Kidney epithelial cell (primary cell): ENCODE results near the gene C9orf72. TPM values are rescaled to one million over a fixed set of nuclear protein-coding genes. Genes with fewer than 3 reads are reported as not detected.

ENCODE experiments used
- DNase-seq: peaks from one replicate; pipeline ENCODE4 v3.0.0-alpha.2; 2010; ENCODE audit warnings: low read depth
- H3K27me3 ChIP-seq: 2 replicates; pipeline ENCODE4 v1.6.0; 2011; ENCODE audit warnings: low read length; ENCODE audit not compliant: control insufficient read depth, insufficient read depth
- H3K36me3 ChIP-seq: 2 replicates; pipeline ENCODE4 v1.5.1; 2011; ENCODE audit warnings: low read length; ENCODE audit not compliant: control insufficient read depth, insufficient read depth
- H3K4me3 ChIP-seq: 2 replicates; pipeline ENCODE4 v1.5.1; 2011; ENCODE audit warnings: low read depth, mild to moderate bottlenecking, control low read depth, low read length
- CTCF ChIP-seq: IDR thresholded peaks from 2 replicates; pipeline ENCODE4 v1.5.1; 2011; ENCODE audit warnings: mild to moderate bottlenecking, moderate library complexity, low read length, control low read depth, inconsistent platforms; ENCODE audit not compliant: insufficient read depth, poor library complexity, severe bottlenecking
- total RNA-seq: library from RNA; depleted of rRNA; stranded (reverse); fragments of >200 nt; gene quantifications from 2 replicates; pipeline ENCODE4 v1.2.3, GENCODE V29; 2015

The C9orf72 gene
- total RNA-seq, 1 donor from 2014 or later, result 10.2 TPM

- TF ChIP-seq CTCF, result no peak
- no peaks in the 10 kb centered on the region for H3K36me3 ChIP-seq
- DNase-seq, result no peak
- H3K4me3 ChIP-seq, result no peak within 1 kb of the TSS
- no peaks in the 10 kb centered on the region for H3K27me3 ChIP-seq
Measured at GRCh38 chr9:27524236-27524635, 49.0 kb downstream of the C9orf72 start, which contains the start of gene IFNK. Gene IFNK, plus strand, starts transcription at chr9:27524290. Its CDS starts 47 bp downstream, at chr9:27524337.

GRCh38 chr9:27523141-27523540 is 50.1 kb downstream of the C9orf72 start:
- no peak for TF ChIP-seq CTCF
- DNase-seq, result no peak
- Histone ChIP-seq H3K36me3 (no peaks in the 10 kb centered on the region), H3K4me3 (no peak overlapping the region), H3K27me3 (no peaks in the 10 kb centered on the region)

- no peaks in the 10 kb centered on the region for H3K36me3 ChIP-seq
- DNase-seq, result no peak
- H3K27me3 ChIP-seq, result no peaks in the 10 kb centered on the region
- H3K4me3 ChIP-seq, result no peak overlapping the region
- no peak for TF ChIP-seq CTCF
Measured at GRCh38 chr9:27520986-27521385, 52.3 kb downstream of the C9orf72 start.

- DNase-seq, result no peak
- no peak for TF ChIP-seq CTCF
- no peaks in the 10 kb centered on the region for H3K27me3 ChIP-seq
- H3K4me3 ChIP-seq, result no peak overlapping the region
- no peaks in the 10 kb centered on the region for H3K36me3 ChIP-seq
Measured at GRCh38 chr9:27519466-27520465, 53.5 kb downstream of the C9orf72 start.

- Histone ChIP-seq H3K4me3 (no peak overlapping the region), H3K36me3 (no peaks in the 10 kb centered on the region), H3K27me3 (no peaks in the 10 kb centered on the region)
- DNase-seq, result no peak
- no peak for TF ChIP-seq CTCF
Measured at GRCh38 chr9:27518809-27519208, 54.5 kb downstream of the C9orf72 start.
